K562 (cell line): Measurements from ENCODE around the gene S100A2. TPM values are rescaled to one million over a fixed set of nuclear protein-coding genes. Genes with fewer than 3 reads are reported as not detected.

Experiments
- ATAC-seq: fragments of 200-7000 bp; cut with Tn5 transposase; 3 replicates; pipeline ENCODE4 v1.9.1; 2020; ENCODE audit warnings: moderate library complexity
- BruUV-seq: library from RNA; stranded (reverse); fragments of 400-500 nt; replicated peaks from 2 replicates; lab custom pipeline; 2021; lab: Mats Ljungman, UMichigan
- CTCF ChIA-PET: fragments of 300-600 bp; formaldehyde crosslinking; extraction: SDS; loops from one replicate; lab custom pipeline; 2021; ENCODE audit warnings: low intra/inter-chr PET ratio; lab: Yijun Ruan, JAX
- POLR2A ChIA-PET: fragments of 300-600, 350-650 bp; sonication (Branson Sonifier 250); formaldehyde crosslinking; extraction: SDS; loops from one replicate; lab custom pipeline; 2021; ENCODE audit warnings: antibody characterized with exemption, inconsistent platforms; lab: Yijun Ruan, JAX
- DNase-seq, 4 experiments: peaks; one replicate each; pipeline versions ENCODE4 v3.0.0 to v3.0.0-alpha.2; 2011 to 2018; ENCODE audit warnings: low spot score in 3 of 4, mixed read lengths in 3 of 4; ENCODE audit errors: extremely low read depth in 1 of 4
- FAIRE-seq: peaks from 2 replicates; lab custom pipeline; 2011; peaks lifted over from hg19 to GRCh38; lab: Jason Lieb, UNC
- H2AFZ ChIP-seq: 2 replicates; pipeline ENCODE4 v1.6.0; 2011; ENCODE audit warnings: low read depth, low read length, control low read depth, inconsistent platforms
- H3K27ac ChIP-seq: fragments of 200-600 bp; 3 replicates; pipeline ENCODE4 v1.8.0; 2011; ENCODE audit warnings: low read depth, mild to moderate bottlenecking, control low read depth, inconsistent platforms, low read length, moderate library complexity, mixed read lengths; ENCODE audit errors: extremely low read depth
- H3K27me3 ChIP-seq, 2 experiments: fragments of 300-600 bp in 1 of 2; 2 replicates in 1 of 2; 3 replicates in 1 of 2; pipeline versions ENCODE4 v1.6.0 to v1.8.0; 2011; ENCODE audit warnings: inconsistent platforms in 2 of 2, low read length in 2 of 2, mild to moderate bottlenecking in 1 of 2, mixed read lengths in 1 of 2, moderate library complexity in 1 of 2; ENCODE audit not compliant: control insufficient read depth in 2 of 2, insufficient read depth in 2 of 2
- H3K36me3 ChIP-seq: fragments of 300-600 bp; 3 replicates; pipeline ENCODE4 v1.8.0; 2011; ENCODE audit warnings: mild to moderate bottlenecking, low read length, inconsistent platforms; ENCODE audit not compliant: control insufficient read depth, insufficient read depth
- H3K4me1 ChIP-seq, 2 experiments: fragments of 200-600 bp in 1 of 2; replicated peaks in 1 of 2; 2 replicates in 1 of 2; 3 replicates in 1 of 2; pipeline versions ENCODE4 v1.5.1 to v1.8.0; 2011; ENCODE audit warnings: inconsistent platforms in 2 of 2, low read length in 2 of 2, mild to moderate bottlenecking in 1 of 2, mixed read lengths in 1 of 2, moderate library complexity in 1 of 2; ENCODE audit not compliant: control insufficient read depth in 2 of 2, insufficient read depth in 2 of 2
- H3K4me2 ChIP-seq: 2 replicates; pipeline ENCODE4 v1.6.1; 2011; ENCODE audit warnings: low read length, control low read depth, inconsistent platforms, mixed read lengths; ENCODE audit not compliant: insufficient read depth
- H3K4me3 ChIP-seq: fragments of 200-600 bp; sonication (generic), shearing (Covaris generic); 2 replicates; pipeline ENCODE4 v1.5.1; 2016; ENCODE audit warnings: control low read depth, inconsistent platforms
- H3K79me2 ChIP-seq: fragments of 200-600 bp; 3 replicates; pipeline ENCODE4 v1.8.0; 2011; ENCODE audit warnings: low read length, inconsistent platforms; ENCODE audit not compliant: control insufficient read depth, insufficient read depth
- H3K9ac ChIP-seq, 2 experiments: 2 replicates each; pipeline versions ENCODE4 v1.6.0 to v1.6.1; 2011; ENCODE audit warnings: low read depth in 2 of 2, low read length in 2 of 2, control low read depth in 1 of 2, inconsistent platforms in 1 of 2, mild to moderate bottlenecking in 1 of 2, mixed read lengths in 1 of 2; ENCODE audit not compliant: insufficient read depth in 1 of 2
- H3K9me1 ChIP-seq: one replicate; pipeline ENCODE4 v1.6.0; 2011; ENCODE audit warnings: inconsistent platforms, mild to moderate bottlenecking, low read length, moderate library complexity; ENCODE audit not compliant: control insufficient read depth, insufficient read depth
- H3K9me3 ChIP-seq: replicated peaks from 2 replicates; pipeline ENCODE4 v1.5.1; 2011; ENCODE audit warnings: low read depth, low read length, inconsistent platforms; ENCODE audit not compliant: control insufficient read depth, insufficient read depth
- H4K20me1 ChIP-seq: replicated peaks from 2 replicates; pipeline ENCODE4 v1.6.1; 2011; ENCODE audit warnings: low read length, inconsistent platforms, mixed read lengths; ENCODE audit not compliant: control insufficient read depth, insufficient read depth
- CBFA2T3 ChIP-seq: fragments of 450-650 bp; IDR thresholded peaks from 2 replicates; pipeline ENCODE4 v1.6.1; 2017
- ETV5 ChIP-seq: sonication (generic); formaldehyde crosslinking; IDR thresholded peaks from 2 replicates; pipeline ENCODE4 v1.4.0; 2020; ENCODE audit warnings: low read depth, mild to moderate bottlenecking, missing genetic modification reagents
- FOXK2 ChIP-seq, 2 experiments: fragments of 450-650 bp; IDR thresholded peaks in 1 of 2; conservative IDR thresholded peaks in 1 of 2; 2 replicates each; pipeline ENCODE4 v1.6.1; 2016; ENCODE audit warnings: low read depth in 2 of 2, mild to moderate bottlenecking in 1 of 2
- KDM5B ChIP-seq: fragments of 200-600 bp; sonication (generic); IDR thresholded peaks from 2 replicates; pipeline ENCODE4 v1.6.1; 2012; ENCODE audit warnings: low read depth, mild to moderate bottlenecking, moderate library complexity, low read length, control low read depth, inconsistent platforms; ENCODE audit not compliant: insufficient replicate concordance
- KLF10 ChIP-seq: fragments of 250-450 bp; sonication (Bioruptor Pico); IDR thresholded peaks from 2 replicates; pipeline ENCODE4 v1.6.1; 2021; ENCODE audit warnings: matching md5 sums
- MEF2D ChIP-seq: conservative IDR thresholded peaks from 2 replicates; pipeline ENCODE4 v1.6.1; 2016; ENCODE audit warnings: low read depth, missing genetic modification characterization, missing compliant biosample characterization
- NUFIP1 ChIP-seq: fragments of 450-650 bp; IDR thresholded peaks from 2 replicates; pipeline ENCODE4 v1.6.1; 2018; ENCODE audit not compliant: partially characterized antibody
- PHTF2 ChIP-seq: fragments of 250-450 bp; sonication (Bioruptor Pico); IDR thresholded peaks from 2 replicates; pipeline ENCODE4 v1.5.0; 2021; ENCODE audit warnings: mild to moderate bottlenecking
- PPARD ChIP-seq: fragments of 250-450 bp; sonication (Bioruptor Pico); IDR thresholded peaks from 2 replicates; pipeline ENCODE4 v1.8.0; 2022; ENCODE audit warnings: inconsistent platforms, mild to moderate bottlenecking, moderate library complexity
- RBM25 ChIP-seq: fragments of 200-400 bp; formaldehyde crosslinking; IDR thresholded peaks from 2 replicates; pipeline ENCODE4 v1.6.1; 2018; ENCODE audit warnings: low read length, low read depth, moderate library complexity; ENCODE audit not compliant: severe bottlenecking
- SMAD4 ChIP-seq: fragments of 250-450 bp; sonication (Bioruptor Pico); conservative IDR thresholded peaks from 2 replicates; pipeline ENCODE4 v1.8.0; 2021; ENCODE audit warnings: inconsistent platforms, mild to moderate bottlenecking, moderate library complexity
- SNRNP70 ChIP-seq: fragments of 200-400 bp; formaldehyde crosslinking; optimal IDR thresholded peaks from 2 replicates; pipeline ENCODE3; 2017; ENCODE audit warnings: low read depth, low read length
- TCF7L2 ChIP-seq: fragments of 150-350 bp; IDR thresholded peaks from 2 replicates; pipeline ENCODE4 v1.6.1; 2016; ENCODE audit warnings: low read depth, mild to moderate bottlenecking, low read length, moderate library complexity
- YY1 ChIP-seq, 3 experiments: IDR thresholded peaks; 2 replicates each; pipeline ENCODE4 v1.6.1; 2011; ENCODE audit warnings: low read length in 2 of 3, mild to moderate bottlenecking in 2 of 3, moderate library complexity in 2 of 3, borderline replicate concordance in 1 of 3, control low read depth in 1 of 3, low read depth in 1 of 3; ENCODE audit not compliant: insufficient read depth in 3 of 3, insufficient replicate concordance in 2 of 3, control insufficient read depth in 1 of 3, insufficient read length in 1 of 3; ENCODE audit errors: extremely low read depth in 1 of 3
- ZBTB1 ChIP-seq: sonication (generic); formaldehyde crosslinking; IDR thresholded peaks from 2 replicates; pipeline ENCODE4 v1.8.1; 2023; ENCODE audit warnings: missing genetic modification reagents, low read depth, mild to moderate bottlenecking, borderline replicate concordance
- ZC3H11A ChIP-seq: IDR thresholded peaks from 2 replicates; pipeline ENCODE4 v1.6.1; 2012; ENCODE audit warnings: low read depth, low read length, improper control_type of control experiment
- ZNF780A ChIP-seq: fragments of 250-450 bp; sonication (Bioruptor Pico); IDR thresholded peaks from 2 replicates; pipeline ENCODE4 v1.5.0; 2021; ENCODE audit warnings: mild to moderate bottlenecking
- WGBS: fragments of 100-300 bp; shearing (Covaris generic); methylation state at CpG from one replicate; pipeline ENCODE4 v1.1.6; 2016; ENCODE audit warnings: low coverage, mixed read lengths; ENCODE audit not compliant: insufficient coverage; ENCODE audit errors: missing lambda C conversion rate; 5-methylcytosine and 5-hydroxymethylcytosine counted together
- in situ Hi-C: fragments of 300-500 bp; cut with MboI; formaldehyde crosslinking; loops from 4 replicates; pipeline ENCODE4 v1.15.0; 2018; ENCODE audit warnings: inconsistent platforms, mixed read lengths
- intact Hi-C: fragments of 100-400 bp; cut with micrococcal nuclease; formaldehyde crosslinking; loops from 2 replicates; pipeline ENCODE4 v1.14.2; 2022
- polyA plus RNA-seq, 8 experiments: library from polyadenylated mRNA; depleted of rRNA in 4 of 8; stranded (reverse) in 5 of 8; unstranded in 3 of 8; fragments of >200 nt; fragmentation: Nextera tagmentation in 2 of 8; fragmentation: Illumina TruSeq in 1 of 8; extraction: Ambion mirVana in 2 of 8; extraction: Trizol in 1 of 8; gene quantifications; 2 replicates each; pipeline versions ENCODE4 v1.2.1 to v1.2.3, GENCODE V29; 2011 to 2014; ENCODE audit warnings: inconsistent platforms in 1 of 8, missing spikeins in 1 of 8
- total RNA-seq, 7 experiments: library from RNA; depleted of rRNA in 6 of 7; stranded (reverse); fragments of >200 nt in 6 of 7; fragmentation: Illumina TruSeq in 2 of 7; extraction: Trizol in 2 of 7; gene quantifications; 2 replicates each; pipeline versions ENCODE4 v1.2.1 to v1.2.3, GENCODE V29; 2011 to 2021; ENCODE audit warnings: low replicate concordance in 1 of 7
- TF ChIP-seq, protein P1 (sequence below): fragments of 250-450 bp; sonication (Bioruptor Pico); IDR thresholded peaks from 2 replicates; pipeline ENCODE4 v1.8.0; 2022; ENCODE audit warnings: inconsistent platforms, mild to moderate bottlenecking, moderate library complexity, borderline replicate concordance
- TF ChIP-seq, protein P2 (sequence below): IDR thresholded peaks from 2 replicates; pipeline ENCODE4 v1.6.1; 2014; ENCODE audit warnings: antibody characterized with exemption

S100A2 gene
- total and polyA plus RNA-seq, 9 of the 15 experiments (the other 6 are each of a cell fraction or from before 2014, with no cell fraction given), result 0.28 to 0.65 (median 0.44) TPM; not detected in 4

DNA sequence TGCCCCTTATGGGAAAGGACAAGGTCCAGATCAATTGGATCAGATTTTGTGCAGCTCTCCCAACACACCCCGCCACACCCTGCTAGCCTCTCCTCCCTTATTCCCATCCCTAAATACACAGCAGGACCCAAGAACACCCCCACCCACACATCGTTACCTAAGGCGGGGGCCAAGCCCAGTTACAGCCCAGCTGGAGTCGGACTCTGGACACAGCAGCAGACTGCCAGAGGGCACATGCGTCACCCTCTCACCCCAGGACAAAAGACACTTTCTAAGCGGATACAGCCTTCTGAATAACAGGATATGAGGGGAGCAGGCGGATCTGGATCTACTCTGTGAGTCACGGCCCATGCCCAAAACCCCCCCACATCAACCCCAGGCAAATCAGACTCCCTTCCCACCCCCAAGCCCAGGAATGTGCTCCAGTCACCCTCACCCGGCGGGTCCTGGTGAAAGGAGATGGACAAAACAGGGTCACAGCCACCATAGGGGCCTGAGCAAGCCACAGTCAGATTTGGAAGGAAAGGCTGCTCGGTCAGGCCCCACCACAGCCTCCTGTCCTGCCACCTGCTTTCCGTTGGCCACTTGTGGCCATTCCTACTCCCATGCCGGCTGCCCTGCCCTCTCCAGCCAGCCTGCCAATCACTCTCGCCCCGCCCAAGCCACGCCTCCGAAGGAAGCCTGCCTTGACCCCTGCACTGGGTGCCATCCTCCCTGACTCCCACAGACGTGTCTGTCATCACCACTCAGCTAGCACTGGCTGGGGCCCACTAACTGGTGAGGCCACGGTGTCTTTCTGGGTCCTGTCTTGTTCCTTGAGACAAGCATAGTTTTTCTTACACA is 43.3 kb upstream of the S100A2 start:
- WGBS, result 28% methylated on average over 18 of the region's 19 CpGs
- H3K36me3 ChIP-seq, result no peaks in the 10 kb centered on the region
- ChIA-PET POLR2A (interaction anchor here (1.0 to 4.1 kb wide), 3 partner anchors 9 to 44 kb away, joined by 3 to 23 read pairs (median 3); partner anchors contain the start of genes S100A1 and S100A13), CTCF (no interaction called here)
- intact Hi-C loops, result no loop called here
- FAIRE-seq (peak; percentile 90), DNase-seq (peak; percentile 90 to 95 (median 94)), ATAC-seq (peak; percentile 94)
- peak overlapping the region; percentile 89 for H2AFZ ChIP-seq
- peaks cover 30 to 47% of the 10 kb centered on the region in 2 experiments for H3K4me1 ChIP-seq
- H3K79me2 ChIP-seq, result no peaks in the 10 kb centered on the region
- no peaks in the 10 kb centered on the region for H3K9me3 ChIP-seq
- H3K27ac ChIP-seq, result peak overlapping the region; percentile 50; the same call in 2 of the 3 replicates
- no TSS peak for BruUV-seq
- no peaks in the 10 kb centered on the region for H4K20me1 ChIP-seq
- no peaks in the 10 kb centered on the region for H3K27me3 ChIP-seq
- H3K9ac ChIP-seq, result peak overlapping the region in 1 of 2 experiments; percentile 77; a peak in 2 of 4 replicates
- H3K4me3 ChIP-seq, result no peak overlapping the region
- H3K4me2 ChIP-seq, result peak overlapping the region; percentile 54; the same call in 1 of the 2 replicates
- in situ Hi-C loops, result no loop called here
- peaks cover 6% of the 10 kb centered on the region for H3K9me1 ChIP-seq
- TF ChIP-seq PPARD (CRISPR knock-in tag), result no peak
- TF ChIP-seq ZBTB1 (CRISPR knock-in tag), result no peak; the same call in 1 of the 2 replicates
- TF ChIP-seq SNRNP70, result no peak
- no peak for TF ChIP-seq KLF10 (CRISPR knock-in tag)
- no peak for TF ChIP-seq KDM5B
- no peak for TF ChIP-seq ETV5
- TF ChIP-seq SMAD4 (CRISPR knock-in tag), result peak; percentile 81
- no peak for TF ChIP-seq PHTF2 (CRISPR knock-in tag)
- no peak for TF ChIP-seq FOXK2 (conservative IDR thresholded peaks at IDR 0.05 in 1 of 2, IDR thresholded peaks at IDR 0.05 in 1 of 2; ENCODE audit: low read depth in 2 of 2)
- peak in 2 of 3 experiments; percentile 22 to 27 for TF ChIP-seq YY1 (IDR thresholded peaks at IDR 0.05; ENCODE audit: borderline replicate concordance in 1 of 3, control insufficient read depth in 1 of 3, extremely low read depth in 1 of 3, insufficient read depth in 3 of 3, insufficient read length in 1 of 3, insufficient replicate concordance in 2 of 3, low read depth in 1 of 3, low read length in 2 of 3)
- no peak for TF ChIP-seq ZC3H11A
- peak; percentile 54 for TF ChIP-seq CBFA2T3
- no peak for TF ChIP-seq NUFIP1
- no peak; the same call in 1 of the 2 replicates for TF ChIP-seq MEF2D (tag)
- no peak for TF ChIP-seq RBM25
- no peak for TF ChIP-seq ZNF780A (CRISPR knock-in tag)
- TF ChIP-seq, protein P1, sequence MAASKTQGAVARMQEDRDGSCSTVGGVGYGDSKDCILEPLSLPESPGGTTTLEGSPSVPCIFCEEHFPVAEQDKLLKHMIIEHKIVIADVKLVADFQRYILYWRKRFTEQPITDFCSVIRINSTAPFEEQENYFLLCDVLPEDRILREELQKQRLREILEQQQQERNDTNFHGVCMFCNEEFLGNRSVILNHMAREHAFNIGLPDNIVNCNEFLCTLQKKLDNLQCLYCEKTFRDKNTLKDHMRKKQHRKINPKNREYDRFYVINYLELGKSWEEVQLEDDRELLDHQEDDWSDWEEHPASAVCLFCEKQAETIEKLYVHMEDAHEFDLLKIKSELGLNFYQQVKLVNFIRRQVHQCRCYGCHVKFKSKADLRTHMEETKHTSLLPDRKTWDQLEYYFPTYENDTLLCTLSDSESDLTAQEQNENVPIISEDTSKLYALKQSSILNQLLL (CRISPR knock-in tag), result no peak
- TF ChIP-seq TCF7L2, result no peak
- TF ChIP-seq, protein P2, sequence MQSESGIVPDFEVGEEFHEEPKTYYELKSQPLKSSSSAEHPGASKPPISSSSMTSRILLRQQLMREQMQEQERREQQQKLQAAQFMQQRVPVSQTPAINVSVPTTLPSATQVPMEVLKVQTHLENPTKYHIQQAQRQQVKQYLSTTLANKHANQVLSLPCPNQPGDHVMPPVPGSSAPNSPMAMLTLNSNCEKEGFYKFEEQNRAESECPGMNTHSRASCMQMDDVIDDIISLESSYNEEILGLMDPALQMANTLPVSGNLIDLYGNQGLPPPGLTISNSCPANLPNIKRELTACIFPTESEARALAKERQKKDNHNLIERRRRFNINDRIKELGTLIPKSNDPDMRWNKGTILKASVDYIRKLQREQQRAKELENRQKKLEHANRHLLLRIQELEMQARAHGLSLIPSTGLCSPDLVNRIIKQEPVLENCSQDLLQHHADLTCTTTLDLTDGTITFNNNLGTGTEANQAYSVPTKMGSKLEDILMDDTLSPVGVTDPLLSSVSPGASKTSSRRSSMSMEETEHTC, result no peak
